ENCODE results near the gene LRRN1. TPM values are rescaled to one million over a fixed set of nuclear protein-coding genes. Genes with fewer than 3 reads are reported as not detected.

LRRN1 gene
- total and polyA plus RNA-seq, 2 donors (not counting 1 experiment from before 2014, with no cell fraction given) = 1.1 to 2.5 TPM

- no peaks in the 10 kb centered on the region for H4K20me1 ChIP-seq (ENCODE audit: control insufficient read depth, insufficient read depth, low read length, poor library complexity, severe bottlenecking)
- no peak overlapping the region for H3K27ac Mint-ChIP-seq
- H3K4me2 ChIP-seq (replicated peaks; ENCODE audit: low read depth, low read length, poor library complexity, severe bottlenecking) = no peak overlapping the region
- POLR2A ChIA-PET = no interaction called here
- H3K79me2 ChIP-seq (ENCODE audit: control insufficient read depth, insufficient read depth, low read length) = no peaks in the 10 kb centered on the region
- CTCF ChIA-PET = no interaction called here
- no peak overlapping the region for H3K4me3 Mint-ChIP-seq
- TF ChIP-seq CTCF (IDR thresholded peaks at IDR 0.05) (no peak), EZH2 (IDR thresholded peaks at IDR 0.05; ENCODE audit: borderline replicate concordance, insufficient read depth, low read depth, low read length, poor library complexity, severe bottlenecking) (no peak)
- H3K27ac ChIP-seq (ENCODE audit: low read length in 2 of 2) = no peak overlapping the region
- no peak overlapping the region for H3K4me3 ChIP-seq (ENCODE audit: control extremely low read depth in 1 of 5, extremely low read depth in 1 of 5, insufficient read depth in 1 of 5, low read depth in 2 of 5, low read length in 4 of 5)
- no peaks in the 10 kb centered on the region for H3K9me3 Mint-ChIP-seq (ENCODE audit: insufficient read depth)
- no CpG with 5 or more reads among the region's 5 CpGs for WGBS (ENCODE audit: insufficient coverage)
- no peaks in the 10 kb centered on the region for H3K27me3 Mint-ChIP-seq
- no peak overlapping the region for H2AFZ ChIP-seq (ENCODE audit: insufficient read depth, low read depth, low read length, poor library complexity, severe bottlenecking)
- H3K27me3 ChIP-seq (replicated peaks in 1 of 4; ENCODE audit: control extremely low read depth in 1 of 4, control insufficient read depth in 3 of 4, insufficient read depth in 4 of 4, low read length in 3 of 4) = no peaks in the 10 kb centered on the region
- peaks cover 0 to 1% (median 0%) of the 10 kb centered on the region in 3 donors for H3K9me3 ChIP-seq (ENCODE audit: control extremely low read depth in 1 of 3, control insufficient read depth in 2 of 3, insufficient read depth in 1 of 3, low read length in 2 of 3)
- no peaks in the 10 kb centered on the region for H3K36me3 ChIP-seq (replicated peaks in 1 of 2; ENCODE audit: control extremely low read depth in 1 of 2, control insufficient read depth in 1 of 2, extremely low read depth in 1 of 2, insufficient read depth in 2 of 2, low read length in 1 of 2)
- H3K4me1 Mint-ChIP-seq = no peaks in the 10 kb centered on the region
- no peak for ATAC-seq (ENCODE audit: low read depth)
- no peak overlapping the region for H3K9ac ChIP-seq (ENCODE audit: low read length)
- DNase-seq = no peak
- no peaks in the 10 kb centered on the region for H3K4me1 ChIP-seq (ENCODE audit: control insufficient read depth in 2 of 2, insufficient read depth in 2 of 2, low read length in 2 of 2)
- intact Hi-C loops (cut with micrococcal nuclease) = no loop called here
Observed at GRCh38 chr3:3817865-3818264, 18.6 kb downstream of the LRRN1 start.

GRCh38 chr3:3821777-3822176 lies 22.5 kb downstream of the LRRN1 start:
- intact Hi-C loops (cut with micrococcal nuclease) = no loop called here
- H3K4me1 Mint-ChIP-seq = no peaks in the 10 kb centered on the region

More at GRCh38 chr3:3821777-3822176, 22.5 kb downstream of the LRRN1 start:
- no peak for ATAC-seq (ENCODE audit: low read depth)
- Histone ChIP-seq H3K4me1 (ENCODE audit: control insufficient read depth in 2 of 2, insufficient read depth in 2 of 2, low read length in 2 of 2) (no peaks in the 10 kb centered on the region), H3K79me2 (ENCODE audit: control insufficient read depth, insufficient read depth, low read length) (no peaks in the 10 kb centered on the region), H3K9ac (ENCODE audit: low read length) (no peak overlapping the region), H4K20me1 (ENCODE audit: control insufficient read depth, insufficient read depth, low read length, poor library complexity, severe bottlenecking) (no peaks in the 10 kb centered on the region), H3K9me3 (ENCODE audit: control extremely low read depth in 1 of 3, control insufficient read depth in 2 of 3, insufficient read depth in 1 of 3, low read length in 2 of 3) (no peaks in the 10 kb centered on the region), H3K27ac (ENCODE audit: low read length in 2 of 2) (no peak overlapping the region), H3K27me3 (replicated peaks in 1 of 4; ENCODE audit: control extremely low read depth in 1 of 4, control insufficient read depth in 3 of 4, insufficient read depth in 4 of 4, low read length in 3 of 4) (no peaks in the 10 kb centered on the region), H3K36me3 (replicated peaks in 1 of 2; ENCODE audit: control extremely low read depth in 1 of 2, control insufficient read depth in 1 of 2, extremely low read depth in 1 of 2, insufficient read depth in 2 of 2, low read length in 1 of 2) (no peaks in the 10 kb centered on the region), H2AFZ (ENCODE audit: insufficient read depth, low read depth, low read length, poor library complexity, severe bottlenecking) (no peak overlapping the region), H3K4me3 (ENCODE audit: control extremely low read depth in 1 of 5, extremely low read depth in 1 of 5, insufficient read depth in 1 of 5, low read depth in 2 of 5, low read length in 4 of 5) (no peak overlapping the region), H3K4me2 (replicated peaks; ENCODE audit: low read depth, low read length, poor library complexity, severe bottlenecking) (no peak overlapping the region)
- no peak overlapping the region for H3K27ac Mint-ChIP-seq
- no peak overlapping the region for H3K4me3 Mint-ChIP-seq
- TF ChIP-seq EZH2 (IDR thresholded peaks at IDR 0.05; ENCODE audit: borderline replicate concordance, insufficient read depth, low read depth, low read length, poor library complexity, severe bottlenecking) (no peak), CTCF (IDR thresholded peaks at IDR 0.05) (no peak)
- H3K27me3 Mint-ChIP-seq = no peaks in the 10 kb centered on the region
- no peak for DNase-seq
- no peaks in the 10 kb centered on the region for H3K9me3 Mint-ChIP-seq (ENCODE audit: insufficient read depth)
- POLR2A ChIA-PET = no interaction called here
- WGBS (ENCODE audit: insufficient coverage) = 98% methylated on average over 4 of the region's 4 CpGs
- CTCF ChIA-PET = no interaction called here

Measured in B cell (primary cell).